ENCODE results near the gene CDIPT. TPM values are rescaled to one million over a fixed set of nuclear protein-coding genes. Genes with fewer than 3 reads are reported as not detected.
"Not testable (repeated sequence)": the region's sequence is repeated elsewhere in the genome, so short reads cannot be mapped to it uniquely, and the experiment has no call there.

CDIPT gene
- polyA plus RNA-seq, 3 donors, result 84.2 to 133 (median 122) TPM

- H3K27ac ChIP-seq (ENCODE audit: low read depth, low read length), result no peak overlapping the region
- 1 to 3% (median 2%) methylated on average over 23 to 25 of the region's 25 CpGs for WGBS, 3 donors
These were observed 35.9 kb upstream of the CDIPT start for GRCh38 chr16:29898804-29899515.

- H3K27ac ChIP-seq (ENCODE audit: low read depth, low read length), result no peak overlapping the region
- WGBS, 3 donors, result 14 to 32% (median 17%) methylated on average over 9 of the region's 9 CpGs
These were observed 35.2 kb upstream of the CDIPT start for GRCh38 chr16:29898135-29898803.

GRCh38 chr16:29897333-29897732 is 34.3 kb upstream of the CDIPT start:
- no peak overlapping the region for H3K27ac ChIP-seq (ENCODE audit: low read depth, low read length)
- 50 to 65% (median 63%) methylated on average over 4 of the region's 4 CpGs for WGBS, 3 donors

GRCh38 chr16:29896841-29897240 is 33.8 kb upstream of the CDIPT start:
- H3K27ac ChIP-seq (ENCODE audit: low read depth, low read length), result no peak overlapping the region
- 50 to 71% (median 61%) methylated on average over 11 to 15 of the region's 15 CpGs for WGBS, 3 donors

- no peak overlapping the region for H3K27ac ChIP-seq (ENCODE audit: low read depth, low read length)
- 71 to 72% (median 72%) methylated on average over 4 of the region's 4 CpGs for WGBS, 3 donors
These were observed 31.3 kb upstream of the CDIPT start for GRCh38 chr16:29894352-29894751.

GRCh38 chr16:29893553-29893952 is 30.5 kb upstream of the CDIPT start:
- 93 to 96% (median 96%) methylated on average over 3 of the region's 3 CpGs for WGBS, 3 donors
- H3K27ac ChIP-seq (ENCODE audit: low read depth, low read length), result no peak overlapping the region

GRCh38 chr16:29892458-29892813 is 29.4 kb upstream of the CDIPT start:
- 83 to 89% (median 87%) methylated on average over 6 of the region's 6 CpGs for WGBS, 3 donors
- H3K27ac ChIP-seq (ENCODE audit: low read depth, low read length), result no peak overlapping the region

- no peak overlapping the region for H3K27ac ChIP-seq (ENCODE audit: low read depth, low read length)
- WGBS, 3 donors, result 66 to 76% (median 67%) methylated on average over 10 of the region's 10 CpGs
These were observed 28.8 kb upstream of the CDIPT start for GRCh38 chr16:29891525-29892457.

GRCh38 chr16:29889372-29889771 is 26.3 kb upstream of the CDIPT start:
- H3K27ac ChIP-seq (ENCODE audit: low read depth, low read length), result not testable (repeated sequence)
- 95 to 100% (median 96%) methylated on average over 3 of the region's 3 CpGs for whole genome bisulfite sequencing, 3 donors

GRCh38 chr16:29883987-29884386 is 21.0 kb upstream of the CDIPT start:
- WGBS, 3 donors, result 76 to 85% (median 80%) methylated on average over 6 of the region's 6 CpGs
- no peak overlapping the region for H3K27ac ChIP-seq (ENCODE audit: low read depth, low read length)

GRCh38 chr16:29881050-29881449 is 18.0 kb upstream of the CDIPT start:
- WGBS, 3 donors, result 58 to 90% (median 84%) methylated on average over 3 of the region's 3 CpGs
- H3K27ac ChIP-seq (ENCODE audit: low read depth, low read length), result no peak overlapping the region

- 80 to 97% (median 89%) methylated on average over 14 of the region's 14 CpGs for WGBS, 3 donors
- H3K27ac ChIP-seq (ENCODE audit: low read depth, low read length), result no peak overlapping the region
These were observed 15.1 kb upstream of the CDIPT start for GRCh38 chr16:29878172-29878571.

- WGBS, 3 donors, result 16 to 39% (median 19%) methylated on average over 26 to 28 of the region's 28 CpGs
- no peak overlapping the region for H3K27ac ChIP-seq (ENCODE audit: low read depth, low read length)
These were observed 14.4 kb upstream of the CDIPT start for GRCh38 chr16:29877266-29877961.

- H3K27ac ChIP-seq (ENCODE audit: low read depth, low read length), result no peak overlapping the region
- 7 to 34% (median 9%) methylated on average over 30 to 45 of the region's 45 CpGs for WGBS, 3 donors
These were observed 13.7 kb upstream of the CDIPT start for GRCh38 chr16:29876594-29877249.

- H3K27ac ChIP-seq (ENCODE audit: low read depth, low read length), result no peak overlapping the region
- WGBS, 3 donors, result 23 to 56% (median 30%) methylated on average over 18 of the region's 18 CpGs
These were observed 13.2 kb upstream of the CDIPT start for GRCh38 chr16:29876217-29876593.

GRCh38 chr16:29875206-29875605 is 12.2 kb upstream of the CDIPT start:
- WGBS, 3 donors, result 89 to 94% (median 91%) methylated on average over 6 of the region's 6 CpGs
- H3K27ac ChIP-seq (ENCODE audit: low read depth, low read length), result no peak overlapping the region

GRCh38 chr16:29873319-29873718 is 10.3 kb upstream of the CDIPT start:
- no peak overlapping the region for H3K27ac ChIP-seq (ENCODE audit: low read depth, low read length)

More at GRCh38 chr16:29873319-29873718, 10.3 kb upstream of the CDIPT start:
- 91 to 95% (median 91%) methylated on average over 26 of the region's 26 CpGs for WGBS, 3 donors
